Right cardiac atrium (tissue), 5 donors: ENCODE data around the gene WDR87. TPM values are rescaled to one million over a fixed set of nuclear protein-coding genes. Genes with fewer than 3 reads are reported as not detected.
"Not testable (repeated sequence)": the region's sequence is repeated elsewhere in the genome, so short reads cannot be mapped to it uniquely, and the experiment has no call there.

ENCODE experiments used
- ATAC-seq, 2 donors: fragments of 200-7000 bp; cut with Tn5 transposase; one replicate each; pipeline versions ENCODE4 v1.8.0 to v1.9.1; 2020; ENCODE audit warnings: moderate library complexity in 2 of 2, mild to moderate bottlenecking in 1 of 2
- DNase-seq, 3 donors: peaks; one replicate each; pipeline ENCODE4 v3.0.0-alpha.2; 2020
- H3K27ac ChIP-seq: one replicate; pipeline ENCODE4 v1.5.1; 2013; ENCODE audit warnings: mild to moderate bottlenecking, low read length, control low read depth, moderate library complexity
- H3K27me3 ChIP-seq: one replicate; pipeline ENCODE4 v1.6.1; 2013; ENCODE audit not compliant: control insufficient read depth, insufficient read depth
- H3K4me1 ChIP-seq: one replicate; pipeline ENCODE4 v1.6.1; 2013; ENCODE audit warnings: low read length; ENCODE audit not compliant: control insufficient read depth, insufficient read depth
- H3K4me3 ChIP-seq: one replicate; pipeline ENCODE4 v1.5.1; 2013; ENCODE audit warnings: low read length, control low read depth
- H3K9me3 ChIP-seq: one replicate; pipeline ENCODE4 v1.6.1; 2013; ENCODE audit warnings: low read length; ENCODE audit not compliant: control insufficient read depth
- WGBS: extraction: QIAGEN DNeasy Blood & Tissue Kit; methylation state at CpG from one replicate; pipeline ENCODE4 v1.1.7; 2013; 5-methylcytosine and 5-hydroxymethylcytosine counted together
- intact Hi-C, 4 donors: fragments of 100-400 bp; cut with DNase I; formaldehyde crosslinking; loops; one replicate each; pipeline versions ENCODE4 v1.11.0 to v1.14.0; 2022 to 2023
- polyA plus RNA-seq: library from polyadenylated mRNA; stranded (reverse); fragments of 200-250 nt; gene quantifications from one replicate; pipeline ENCODE4 v1.2.3, GENCODE V29; 2013
- total RNA-seq, 4 donors: library from RNA; stranded (reverse); fragmentation: NEBNext Ultra II Directional; extraction: Animal tissue kit (Norgen Biotek cat#: 25700); gene quantifications; one replicate each; pipeline ENCODE4 v1.2.1, GENCODE V29; 2021
- donor health status: healthy with polysubstance abuse.
- donor health status: DM: no; HTN: yes; CAD: no.
- donor health status: DM: no; HTN: no; CAD: no.
- donor health status: DM: no; HTN: yes; CAD: no; lungs with severe emphysema.
- donor health status: DM: yes; HTN: yes; CAD: no.

WDR87 gene
- total and polyA plus RNA-seq, 5 donors, result not detected

DNA sequence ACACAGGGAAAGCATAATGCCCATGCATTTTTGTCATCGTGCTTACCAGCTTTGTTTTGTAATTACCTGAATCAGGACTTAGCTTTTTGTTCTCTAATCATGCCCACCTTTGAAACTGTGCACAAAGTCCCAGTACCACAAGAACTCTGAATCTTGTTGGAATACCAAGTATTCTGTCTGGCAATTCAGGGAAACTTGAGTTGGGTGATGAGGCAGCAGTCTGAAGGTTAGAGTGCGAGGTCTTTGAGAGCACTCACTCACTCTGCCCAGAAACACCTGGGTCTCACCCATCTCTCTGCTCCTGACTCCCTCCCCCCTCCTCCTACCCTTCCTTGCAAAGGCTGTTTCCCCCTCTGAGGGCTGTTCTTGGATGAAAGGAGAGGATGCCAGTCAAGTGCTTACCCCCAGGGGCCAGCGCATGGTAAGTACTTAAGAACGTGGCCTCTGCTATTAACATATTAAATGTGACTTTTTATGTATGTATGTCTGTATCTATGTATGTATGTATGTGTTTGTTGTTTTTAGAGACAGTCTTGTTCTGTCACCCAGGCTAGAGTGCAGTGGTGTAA, 23.0 kb upstream of the WDR87 start:
- Histone ChIP-seq H3K27ac (no peak overlapping the region), H3K9me3 (no peaks in the 10 kb centered on the region), H3K4me1 (peaks cover 6% of the 10 kb centered on the region), H3K4me3 (no peak overlapping the region), H3K27me3 (no peaks in the 10 kb centered on the region)
- DNase-seq (no peak), ATAC-seq (no peak)
- intact Hi-C loops, result no loop called here
- WGBS, result 90% methylated on average over 4 of the region's 4 CpGs

- Histone ChIP-seq H3K4me1 (peaks cover 5% of the 10 kb centered on the region), H3K27me3 (no peaks in the 10 kb centered on the region), H3K9me3 (no peaks in the 10 kb centered on the region), H3K27ac (no peak overlapping the region), H3K4me3 (no peak overlapping the region)
- DNase-seq (no peak), ATAC-seq (no peak)
- 70% methylated on average over 5 of the region's 5 CpGs for WGBS
- intact Hi-C loops, result no loop called here
These were observed 22.3 kb upstream of the WDR87 start for GRCh38 chr19:37928527-37929286.

DNA sequence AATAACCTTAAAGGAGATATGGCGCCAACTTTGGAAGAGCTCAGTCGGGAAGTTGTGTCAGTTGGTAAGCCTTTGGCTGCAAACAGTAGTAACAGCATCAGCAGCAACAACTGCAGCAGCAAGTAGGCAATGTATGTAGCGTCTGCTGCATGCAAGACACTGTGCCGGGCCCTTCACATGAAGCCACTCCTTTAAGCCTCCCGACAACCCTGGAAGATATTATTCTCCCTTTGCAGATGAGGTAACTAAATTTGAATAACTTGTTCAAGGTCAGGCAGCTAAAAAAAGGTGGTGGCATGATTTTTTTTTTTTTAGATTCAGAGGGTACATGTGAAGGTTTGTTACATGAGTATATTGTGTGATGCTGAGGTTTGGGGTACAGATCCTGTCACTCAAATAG, 20.3 kb upstream of the WDR87 start:
- 86% methylated on average over 5 of the region's 5 CpGs for WGBS
- H3K9me3 ChIP-seq, result no peaks in the 10 kb centered on the region

DNA sequence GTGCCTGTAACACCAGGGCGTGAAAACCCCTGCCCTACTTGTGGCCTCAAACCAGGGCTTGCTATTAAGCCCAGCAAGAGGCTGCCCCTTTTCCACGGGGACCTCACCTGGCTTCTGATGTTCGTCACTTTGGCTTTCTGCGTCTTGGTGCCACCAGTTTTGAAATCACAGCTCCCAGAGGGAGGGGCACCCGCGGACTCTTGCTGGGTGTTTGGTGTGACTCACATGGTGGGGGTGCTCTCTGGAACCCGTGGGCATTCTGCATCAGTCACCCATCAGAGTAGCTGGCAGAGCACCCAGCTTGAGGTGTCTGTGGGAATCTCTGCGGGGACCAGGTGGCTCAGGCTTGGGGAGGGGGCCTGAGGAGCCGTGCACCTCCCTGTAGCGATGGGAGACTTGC, 19.9 kb upstream of the WDR87 start:
- no peak for ATAC-seq
- 89% methylated on average over 10 of the region's 10 CpGs for WGBS

More for the DNA sequence above, 20.3 kb upstream of the WDR87 start:
- Histone ChIP-seq H3K27me3 (no peaks in the 10 kb centered on the region), H3K27ac (no peak overlapping the region), H3K4me1 (no peaks in the 10 kb centered on the region), H3K4me3 (no peak overlapping the region)
- DNase-seq, result no peak
- ATAC-seq, result no peak
- intact Hi-C loops, result no loop called here

DNA sequence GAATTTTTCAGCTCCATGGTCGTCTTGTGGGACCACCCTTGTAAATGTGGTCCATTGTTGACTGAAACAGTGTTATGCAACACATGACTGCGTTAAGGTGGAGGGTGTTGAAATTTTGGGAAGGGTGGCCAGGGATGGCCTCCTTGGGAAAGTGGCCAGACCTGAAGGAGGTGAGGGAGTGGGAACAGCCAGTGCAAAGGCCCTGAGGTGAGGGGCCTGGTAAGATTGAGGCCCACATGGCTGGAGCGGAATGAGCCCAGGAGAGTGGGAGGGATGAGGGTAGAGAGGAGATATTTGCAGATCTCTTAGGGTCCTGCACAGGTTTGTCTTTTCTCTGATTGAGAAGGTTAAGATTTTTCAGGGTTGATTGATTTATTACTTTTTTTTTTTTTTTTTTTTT, 18.8 kb upstream of the WDR87 start:
- Histone ChIP-seq H3K4me1 (no peaks in the 10 kb centered on the region), H3K27me3 (no peaks in the 10 kb centered on the region), H3K4me3 (no peak overlapping the region), H3K9me3 (no peaks in the 10 kb centered on the region), H3K27ac (no peak overlapping the region)
- ATAC-seq (no peak), DNase-seq (no peak)
- intact Hi-C loops, result no loop called here
- 97% methylated on average over 3 of the region's 3 CpGs for WGBS

More for the DNA sequence above, 19.9 kb upstream of the WDR87 start:
- DNase-seq, result no peak
- no peaks in the 10 kb centered on the region for H3K9me3 ChIP-seq
- no peaks in the 10 kb centered on the region for H3K4me1 ChIP-seq
- H3K27me3 ChIP-seq, result no peaks in the 10 kb centered on the region
- H3K4me3 ChIP-seq, result no peak overlapping the region
- H3K27ac ChIP-seq, result no peak overlapping the region
- intact Hi-C loops, result no loop called here

- H3K27me3 ChIP-seq, ATAC-seq, H3K27ac ChIP-seq, intact Hi-C loops, DNase-seq, H3K9me3 ChIP-seq, H3K4me1 ChIP-seq, H3K4me3 ChIP-seq: not testable (repeated sequence)
- 96% methylated on average over 8 of the region's 8 CpGs for WGBS
These were observed 18.2 kb upstream of the WDR87 start for GRCh38 chr19:37924573-37924972.

DNA sequence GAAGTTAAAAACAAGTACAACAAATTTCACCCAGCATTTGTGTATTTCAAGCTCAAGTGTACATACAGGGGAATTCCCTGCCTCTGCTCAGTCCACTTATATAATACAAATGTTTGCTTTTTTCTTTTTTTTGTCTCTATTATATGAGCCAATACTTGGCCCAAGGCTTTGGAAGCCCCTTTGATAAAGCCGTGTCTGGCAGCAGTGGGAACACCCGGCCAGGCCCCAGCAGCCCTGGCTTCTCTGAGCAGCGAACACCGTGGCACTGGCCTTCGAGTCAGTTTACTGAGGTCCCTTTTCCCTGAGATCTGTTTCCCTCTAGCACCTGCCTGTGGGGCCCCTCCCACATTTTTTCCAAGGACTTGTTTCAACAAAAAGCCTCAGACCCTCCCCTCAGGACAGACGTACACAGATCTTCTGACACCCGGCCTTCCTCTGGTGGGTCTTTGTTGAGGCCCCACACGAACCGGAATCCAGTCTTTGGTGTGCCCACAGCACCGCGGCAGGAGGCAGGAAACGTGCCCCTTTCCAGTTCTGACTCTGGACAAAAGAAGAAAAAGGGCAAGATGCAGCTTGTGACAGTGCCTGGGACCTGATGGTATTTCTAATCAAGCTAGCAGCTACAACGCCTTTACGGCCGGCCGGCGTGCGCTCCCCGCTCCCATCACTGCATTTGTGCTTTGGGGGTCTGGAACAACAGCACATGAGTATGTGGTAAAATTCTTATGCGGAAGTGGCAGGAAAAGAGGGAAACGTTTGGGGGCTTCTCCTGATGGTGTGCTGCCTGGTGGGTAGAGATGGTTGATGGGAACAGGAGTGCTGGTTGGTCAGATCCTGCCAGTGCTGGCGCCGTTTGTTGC, 14.4 kb upstream of the WDR87 start:
- Histone ChIP-seq H3K27ac (no peak overlapping the region), H3K4me1 (no peaks in the 10 kb centered on the region), H3K9me3 (no peaks in the 10 kb centered on the region), H3K4me3 (no peak overlapping the region), H3K27me3 (no peaks in the 10 kb centered on the region)
- no peak for ATAC-seq
- intact Hi-C loops, result no loop called here
- 73% methylated on average over 23 of the region's 23 CpGs for WGBS
- no peak for DNase-seq

GRCh38 chr19:37914908-37915307, 8.5 kb upstream of the WDR87 start:
- no peak for ATAC-seq
- Histone ChIP-seq H3K4me3 (no peak overlapping the region), H3K27me3 (no peaks in the 10 kb centered on the region), H3K4me1 (no peaks in the 10 kb centered on the region), H3K27ac (no peak overlapping the region), H3K9me3 (no peaks in the 10 kb centered on the region)
- WGBS, result 41% methylated on average over 2 of the region's 2 CpGs
- intact Hi-C loops, result no loop called here
- DNase-seq, result no peak

GRCh38 chr19:37909661-37910199, 3.3 kb upstream of the WDR87 start:
- no peaks in the 10 kb centered on the region for H3K27me3 ChIP-seq
- ATAC-seq (no peak), DNase-seq (no peak)
- no peaks in the 10 kb centered on the region for H3K9me3 ChIP-seq
- WGBS, result 66% methylated on average over 6 of the region's 6 CpGs
- H3K27ac ChIP-seq, result no peak overlapping the region
- intact Hi-C loops, result loop anchor here in 3 of 4 donors (10.0 kb wide), 4 partner anchors 225 to 425 kb away; partner anchors contain the start of genes CATSPERG (in 2 of the 3) and PPP1R14A (in 1 of the 3)
- H3K4me1 ChIP-seq, result peaks cover 6% of the 10 kb centered on the region
- no peak overlapping the region for H3K4me3 ChIP-seq

- Histone ChIP-seq H3K9me3 (no peaks in the 10 kb centered on the region), H3K4me1 (peaks cover 6% of the 10 kb centered on the region), H3K4me3 (peak overlapping the region; percentile 88), H3K27me3 (no peaks in the 10 kb centered on the region), H3K27ac (no peak overlapping the region)
- ATAC-seq (no peak), DNase-seq (no peak)
- WGBS, result 24% methylated on average over 13 of the region's 13 CpGs
- intact Hi-C loops, result loop anchor here in 3 of 4 donors (10.0 kb wide), 4 partner anchors 227 to 427 kb away; partner anchors contain the start of genes CATSPERG (in 2 of the 3) and PPP1R14A (in 1 of the 3)
These were observed 1.5 kb upstream of the WDR87 start for GRCh38 chr19:37907735-37908455.
